Measurements from ENCODE around the gene CDH12. TPM values are rescaled to one million over a fixed set of nuclear protein-coding genes. Genes with fewer than 3 reads are reported as not detected.

The CDH12 gene
- total RNA-seq, 1 experiment from 2014 or later: not detected

DNA sequence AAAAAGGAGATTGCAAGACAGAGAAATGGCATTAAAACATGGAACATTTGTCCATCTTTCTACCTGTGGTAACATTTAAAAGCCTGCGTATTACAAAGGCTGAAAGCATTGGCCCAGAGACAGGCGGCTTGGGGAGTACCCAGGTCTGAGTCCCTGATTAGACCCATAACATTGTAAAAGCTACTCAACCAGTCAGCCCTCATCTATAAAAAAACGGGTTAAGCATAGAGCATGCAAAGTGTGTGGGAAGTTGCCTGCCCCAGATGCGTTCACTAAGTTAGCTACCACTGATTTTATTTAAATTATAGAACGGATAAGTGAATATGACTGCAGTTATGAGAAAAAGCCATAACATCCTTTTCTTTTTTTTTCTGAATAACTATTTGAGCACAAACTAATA, 276.1 kb downstream of the CDH12 start:
- Histone ChIP-seq H2AFZ (ENCODE audit: low read depth, low read length, poor library complexity, severe bottlenecking) (no peak overlapping the region), H3K36me3 (ENCODE audit: control insufficient read depth in 1 of 2, insufficient read depth in 2 of 2, low read length in 2 of 2) (no peaks in the 10 kb centered on the region), H3K9ac (ENCODE audit: low read length) (no peak overlapping the region), H3K4me2 (ENCODE audit: low read length) (no peak overlapping the region), H3K27me3 (ENCODE audit: insufficient read depth, low read length) (no peaks in the 10 kb centered on the region), H4K20me1 (ENCODE audit: insufficient read depth) (no peaks in the 10 kb centered on the region), H3K79me2 (ENCODE audit: insufficient read depth, low read length) (no peaks in the 10 kb centered on the region), H3K9me2 (ENCODE audit: insufficient read depth) (no peaks in the 10 kb centered on the region), H3K4me1 (ENCODE audit: control insufficient read depth in 1 of 2, insufficient read depth in 2 of 2, low read length in 2 of 2) (no peaks in the 10 kb centered on the region), H3K9me3 (ENCODE audit: control insufficient read depth in 1 of 2, insufficient read depth in 1 of 2, low read depth in 1 of 2, low read length in 2 of 2) (peaks cover 20 to 27% of the 10 kb centered on the region in 2 experiments; a peak in 2 of 4 replicates), H3K4me3 (replicated peaks in 1 of 2; ENCODE audit: low read depth in 1 of 2, low read length in 2 of 2) (no peak overlapping the region), H3K27ac (ENCODE audit: low read depth, low read length) (no peak overlapping the region)
- RAD21 ChIA-PET (ENCODE audit: low non-redundant PET in 1 of 2, low total read pairs in 2 of 2, uncharacterized antibody in 2 of 2, unreplicated experiment in 2 of 2): no interaction called here
- POLR2A ChIA-PET: no interaction called here
- CTCF ChIA-PET: no interaction called here
- TF ChIP-seq EGR1 (IDR thresholded peaks at IDR 0.05; ENCODE audit: low read depth): no peak
- TF ChIP-seq SIN3A (IDR thresholded peaks at IDR 0.05; ENCODE audit: low read depth): no peak
- TF ChIP-seq RAD21 (IDR thresholded peaks at IDR 0.05; ENCODE audit: low read depth): no peak
- TF ChIP-seq CBX3 (IDR thresholded peaks at IDR 0.05; ENCODE audit: low read depth): no peak
- no peak for TF ChIP-seq TCF7L2 (IDR thresholded peaks at IDR 0.05; ENCODE audit: borderline replicate concordance, extremely low read depth, insufficient read depth, insufficient read length)
- TF ChIP-seq, protein P1, sequence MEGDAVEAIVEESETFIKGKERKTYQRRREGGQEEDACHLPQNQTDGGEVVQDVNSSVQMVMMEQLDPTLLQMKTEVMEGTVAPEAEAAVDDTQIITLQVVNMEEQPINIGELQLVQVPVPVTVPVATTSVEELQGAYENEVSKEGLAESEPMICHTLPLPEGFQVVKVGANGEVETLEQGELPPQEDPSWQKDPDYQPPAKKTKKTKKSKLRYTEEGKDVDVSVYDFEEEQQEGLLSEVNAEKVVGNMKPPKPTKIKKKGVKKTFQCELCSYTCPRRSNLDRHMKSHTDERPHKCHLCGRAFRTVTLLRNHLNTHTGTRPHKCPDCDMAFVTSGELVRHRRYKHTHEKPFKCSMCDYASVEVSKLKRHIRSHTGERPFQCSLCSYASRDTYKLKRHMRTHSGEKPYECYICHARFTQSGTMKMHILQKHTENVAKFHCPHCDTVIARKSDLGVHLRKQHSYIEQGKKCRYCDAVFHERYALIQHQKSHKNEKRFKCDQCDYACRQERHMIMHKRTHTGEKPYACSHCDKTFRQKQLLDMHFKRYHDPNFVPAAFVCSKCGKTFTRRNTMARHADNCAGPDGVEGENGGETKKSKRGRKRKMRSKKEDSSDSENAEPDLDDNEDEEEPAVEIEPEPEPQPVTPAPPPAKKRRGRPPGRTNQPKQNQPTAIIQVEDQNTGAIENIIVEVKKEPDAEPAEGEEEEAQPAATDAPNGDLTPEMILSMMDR (IDR thresholded peaks at IDR 0.05 in 2 of 3, conservative IDR thresholded peaks at IDR 0.05 in 1 of 3; ENCODE audit: borderline replicate concordance in 1 of 3, insufficient read depth in 1 of 3, low read depth in 2 of 3, low read length in 2 of 3): no peak
- no peak for TF ChIP-seq EZH2phosphoT487 (IDR thresholded peaks at IDR 0.05; ENCODE audit: borderline replicate concordance)
- TF ChIP-seq, protein P2, sequence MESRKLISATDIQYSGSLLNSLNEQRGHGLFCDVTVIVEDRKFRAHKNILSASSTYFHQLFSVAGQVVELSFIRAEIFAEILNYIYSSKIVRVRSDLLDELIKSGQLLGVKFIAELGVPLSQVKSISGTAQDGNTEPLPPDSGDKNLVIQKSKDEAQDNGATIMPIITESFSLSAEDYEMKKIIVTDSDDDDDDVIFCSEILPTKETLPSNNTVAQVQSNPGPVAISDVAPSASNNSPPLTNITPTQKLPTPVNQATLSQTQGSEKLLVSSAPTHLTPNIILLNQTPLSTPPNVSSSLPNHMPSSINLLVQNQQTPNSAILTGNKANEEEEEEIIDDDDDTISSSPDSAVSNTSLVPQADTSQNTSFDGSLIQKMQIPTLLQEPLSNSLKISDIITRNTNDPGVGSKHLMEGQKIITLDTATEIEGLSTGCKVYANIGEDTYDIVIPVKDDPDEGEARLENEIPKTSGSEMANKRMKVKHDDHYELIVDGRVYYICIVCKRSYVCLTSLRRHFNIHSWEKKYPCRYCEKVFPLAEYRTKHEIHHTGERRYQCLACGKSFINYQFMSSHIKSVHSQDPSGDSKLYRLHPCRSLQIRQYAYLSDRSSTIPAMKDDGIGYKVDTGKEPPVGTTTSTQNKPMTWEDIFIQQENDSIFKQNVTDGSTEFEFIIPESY (IDR thresholded peaks at IDR 0.05; ENCODE audit: extremely low read depth, insufficient replicate concordance, low read length): no peak
- no peak for TF ChIP-seq SRF (IDR thresholded peaks at IDR 0.05; ENCODE audit: low read depth)
- intact Hi-C loops (cut with micrococcal nuclease): no loop called here
- DNase-seq (ENCODE audit: low read depth, low spot score) (no peak), ATAC-seq (no peak)
- no TSS peak for BruUV-seq (replicated peaks)
